ENCODE measurements around the gene JAKMIP2. TPM values are rescaled to one million over a fixed set of nuclear protein-coding genes. Genes with fewer than 3 reads are reported as not detected.

JAKMIP2 gene
- total and polyA plus RNA-seq, 4 donors, result 0.93 to 3.8 (median 2.1) TPM

DNA sequence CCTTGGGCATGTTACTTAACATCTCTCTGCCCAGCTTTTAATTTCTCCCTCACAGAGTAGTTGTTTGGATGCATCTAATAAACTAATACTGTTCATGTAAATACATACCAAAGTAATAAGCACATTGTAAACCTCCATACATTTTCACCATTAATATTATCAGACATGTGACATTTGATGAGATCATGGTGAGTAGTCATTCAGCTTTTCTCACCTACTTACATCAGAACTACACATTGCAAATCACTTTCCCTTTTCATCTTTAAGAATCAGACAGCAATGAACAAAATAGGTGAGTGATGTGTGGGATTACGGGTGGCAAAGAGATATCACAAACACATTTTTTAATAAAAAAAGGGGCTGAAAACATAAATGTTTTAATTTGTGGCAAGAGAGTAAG, 89.3 kb downstream of the JAKMIP2 start:
- TF ChIP-seq, protein P1, sequence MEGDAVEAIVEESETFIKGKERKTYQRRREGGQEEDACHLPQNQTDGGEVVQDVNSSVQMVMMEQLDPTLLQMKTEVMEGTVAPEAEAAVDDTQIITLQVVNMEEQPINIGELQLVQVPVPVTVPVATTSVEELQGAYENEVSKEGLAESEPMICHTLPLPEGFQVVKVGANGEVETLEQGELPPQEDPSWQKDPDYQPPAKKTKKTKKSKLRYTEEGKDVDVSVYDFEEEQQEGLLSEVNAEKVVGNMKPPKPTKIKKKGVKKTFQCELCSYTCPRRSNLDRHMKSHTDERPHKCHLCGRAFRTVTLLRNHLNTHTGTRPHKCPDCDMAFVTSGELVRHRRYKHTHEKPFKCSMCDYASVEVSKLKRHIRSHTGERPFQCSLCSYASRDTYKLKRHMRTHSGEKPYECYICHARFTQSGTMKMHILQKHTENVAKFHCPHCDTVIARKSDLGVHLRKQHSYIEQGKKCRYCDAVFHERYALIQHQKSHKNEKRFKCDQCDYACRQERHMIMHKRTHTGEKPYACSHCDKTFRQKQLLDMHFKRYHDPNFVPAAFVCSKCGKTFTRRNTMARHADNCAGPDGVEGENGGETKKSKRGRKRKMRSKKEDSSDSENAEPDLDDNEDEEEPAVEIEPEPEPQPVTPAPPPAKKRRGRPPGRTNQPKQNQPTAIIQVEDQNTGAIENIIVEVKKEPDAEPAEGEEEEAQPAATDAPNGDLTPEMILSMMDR (IDR thresholded peaks at IDR 0.05; ENCODE audit: control extremely low read depth, extremely low read depth), result no peak
- no peak overlapping the region for H3K27ac ChIP-seq (ENCODE audit: low read depth in 1 of 2, low read length in 1 of 2)
- H3K9me3 ChIP-seq (ENCODE audit: control insufficient read depth in 4 of 4, insufficient read depth in 3 of 4, low read length in 3 of 4), result peaks cover 0 to 8% (median 3%) of the 10 kb centered on the region in 4 donors
- DNase-seq (no peak), ATAC-seq (ENCODE audit: insufficient read depth, low FRiP score) (no peak)
- WGBS, 2 donors, result 89 to 90% methylated on average over 1 of the region's 1 CpG
- peaks cover 0 to 46% (median 16%) of the 10 kb centered on the region in 5 donors for H3K4me1 ChIP-seq (ENCODE audit: control insufficient read depth in 5 of 5, insufficient read depth in 5 of 5, low read length in 5 of 5)
- H3K36me3 ChIP-seq (ENCODE audit: control insufficient read depth in 4 of 4, insufficient read depth in 4 of 4, low read length in 4 of 4), result peaks cover 0 to 2% (median 0%) of the 10 kb centered on the region in 4 donors
- no peak overlapping the region for H3K4me3 ChIP-seq
- H3K9ac ChIP-seq (ENCODE audit: insufficient read depth in 1 of 2, low read length in 2 of 2), result no peak overlapping the region
- H3K27me3 ChIP-seq (ENCODE audit: control insufficient read depth in 3 of 3, insufficient read depth in 3 of 3, low read length in 2 of 3), result no peaks in the 10 kb centered on the region

DNA sequence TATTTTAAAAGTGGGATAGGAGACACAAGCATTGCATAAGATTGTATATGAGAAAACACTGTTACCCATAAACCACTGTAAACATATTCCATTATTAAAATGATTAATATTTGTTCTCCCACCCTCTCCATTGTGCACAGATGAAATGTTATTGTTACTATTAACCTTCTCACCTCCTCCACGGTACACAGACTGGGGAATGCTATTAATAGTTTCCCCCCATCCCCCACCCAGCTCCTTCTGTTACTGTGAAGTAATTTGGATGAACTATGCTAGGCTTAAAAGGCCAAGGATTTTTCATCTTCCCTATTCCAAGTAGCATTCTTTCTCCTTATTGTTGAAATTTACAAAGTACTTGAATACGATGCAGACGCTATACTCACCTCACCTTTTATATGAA, 91.4 kb downstream of the JAKMIP2 start:
- DNase-seq (peak in 2 of 3 donors; percentile 33 to 50), ATAC-seq (ENCODE audit: insufficient read depth, low FRiP score) (no peak)
- Histone ChIP-seq H3K36me3 (ENCODE audit: control insufficient read depth in 4 of 4, insufficient read depth in 4 of 4, low read length in 4 of 4) (no peaks in the 10 kb centered on the region), H3K27me3 (ENCODE audit: control insufficient read depth in 3 of 3, insufficient read depth in 3 of 3, low read length in 2 of 3) (no peaks in the 10 kb centered on the region), H3K27ac (ENCODE audit: low read depth in 1 of 2, low read length in 1 of 2) (no peak overlapping the region), H3K9ac (ENCODE audit: insufficient read depth in 1 of 2, low read length in 2 of 2) (no peak overlapping the region), H3K9me3 (ENCODE audit: control insufficient read depth in 4 of 4, insufficient read depth in 3 of 4, low read length in 3 of 4) (no peaks in the 10 kb centered on the region), H3K4me1 (ENCODE audit: control insufficient read depth in 5 of 5, insufficient read depth in 5 of 5, low read length in 5 of 5) (peaks cover 0 to 54% (median 16%) of the 10 kb centered on the region in 5 donors), H3K4me3 (no peak overlapping the region)
- TF ChIP-seq, protein P1 (IDR thresholded peaks at IDR 0.05; ENCODE audit: control extremely low read depth, extremely low read depth), result no peak
- 55 to 71% methylated on average over 3 of the region's 3 CpGs for WGBS, 2 donors

DNA sequence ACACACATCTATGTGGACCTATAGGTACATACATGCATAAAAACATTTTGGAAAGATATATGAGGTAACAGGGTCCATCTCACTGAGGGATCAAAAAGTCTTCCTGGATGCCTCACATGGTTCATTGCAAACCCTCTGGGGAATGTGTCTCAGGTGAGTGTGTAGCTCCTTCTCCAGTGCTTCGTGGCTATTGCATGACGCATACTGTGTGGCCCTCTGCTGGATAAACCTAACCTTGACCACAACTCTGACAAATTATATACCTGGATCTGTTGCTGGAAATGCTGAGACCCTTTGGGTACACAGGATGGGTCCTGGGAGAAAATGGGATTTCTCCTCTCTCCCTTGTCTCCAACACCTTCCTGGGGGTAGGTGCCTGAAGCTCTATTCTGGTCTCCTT, 91.9 kb downstream of the JAKMIP2 start:
- Histone ChIP-seq H3K9ac (ENCODE audit: insufficient read depth in 1 of 2, low read length in 2 of 2) (no peak overlapping the region), H3K27ac (ENCODE audit: low read depth in 1 of 2, low read length in 1 of 2) (no peak overlapping the region), H3K27me3 (ENCODE audit: control insufficient read depth in 3 of 3, insufficient read depth in 3 of 3, low read length in 2 of 3) (no peaks in the 10 kb centered on the region), H3K36me3 (ENCODE audit: control insufficient read depth in 4 of 4, insufficient read depth in 4 of 4, low read length in 4 of 4) (no peaks in the 10 kb centered on the region), H3K4me1 (ENCODE audit: control insufficient read depth in 5 of 5, insufficient read depth in 5 of 5, low read length in 5 of 5) (peaks cover 0 to 54% (median 16%) of the 10 kb centered on the region in 5 donors), H3K4me3 (no peak overlapping the region), H3K9me3 (ENCODE audit: control insufficient read depth in 4 of 4, insufficient read depth in 3 of 4, low read length in 3 of 4) (no peaks in the 10 kb centered on the region)
- ATAC-seq (ENCODE audit: insufficient read depth, low FRiP score) (no peak), DNase-seq (no peak)
- TF ChIP-seq, protein P1 (IDR thresholded peaks at IDR 0.05; ENCODE audit: control extremely low read depth, extremely low read depth), result no peak
- WGBS, 2 donors, result 86 to 100% methylated on average over 2 of the region's 2 CpGs

DNA sequence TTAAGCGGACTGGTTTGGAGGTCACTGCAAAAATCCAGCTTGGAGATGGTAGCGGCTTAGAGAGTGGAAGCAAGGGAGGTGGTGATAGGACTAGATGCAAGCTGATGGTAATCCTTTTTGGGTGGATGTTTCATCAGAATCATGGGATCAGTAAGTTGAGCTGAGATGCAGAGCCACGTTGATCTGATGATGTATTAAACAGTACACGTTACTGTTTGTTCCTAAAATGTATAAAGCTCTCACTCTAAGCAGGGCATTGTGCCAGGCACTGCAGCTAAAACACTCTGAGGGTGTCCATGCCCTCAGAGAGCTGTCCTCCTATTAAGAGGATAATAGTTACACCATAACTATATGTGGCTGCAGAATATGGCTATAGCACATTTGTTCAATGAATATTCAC, 93.1 kb downstream of the JAKMIP2 start:
- 65 to 77% methylated on average over 4 of the region's 4 CpGs for WGBS, 2 donors
- ATAC-seq (ENCODE audit: insufficient read depth, low FRiP score), result no peak
- DNase-seq, result peak in 1 of 3 donors; percentile 32

More for the DNA sequence above, 93.1 kb downstream of the JAKMIP2 start:
- Histone ChIP-seq H3K36me3 (ENCODE audit: control insufficient read depth in 4 of 4, insufficient read depth in 4 of 4, low read length in 4 of 4) (no peaks in the 10 kb centered on the region), H3K4me1 (ENCODE audit: control insufficient read depth in 5 of 5, insufficient read depth in 5 of 5, low read length in 5 of 5) (peaks cover 0 to 42% (median 9%) of the 10 kb centered on the region in 5 donors), H3K27ac (ENCODE audit: low read depth in 1 of 2, low read length in 1 of 2) (no peak overlapping the region), H3K27me3 (ENCODE audit: control insufficient read depth in 3 of 3, insufficient read depth in 3 of 3, low read length in 2 of 3) (no peaks in the 10 kb centered on the region), H3K4me3 (no peak overlapping the region), H3K9ac (ENCODE audit: insufficient read depth in 1 of 2, low read length in 2 of 2) (no peak overlapping the region), H3K9me3 (ENCODE audit: control insufficient read depth in 4 of 4, insufficient read depth in 3 of 4, low read length in 3 of 4) (no peaks in the 10 kb centered on the region)
- TF ChIP-seq, protein P1 (IDR thresholded peaks at IDR 0.05; ENCODE audit: control extremely low read depth, extremely low read depth), result no peak

Measured in lung (tissue), 12 donors.